Endothelial cell of umbilical vein (primary cell): ENCODE data around the gene DLG5. TPM values are rescaled to one million over a fixed set of nuclear protein-coding genes. Genes with fewer than 3 reads are reported as not detected.

ENCODE experiments used
- BruUV-seq: library from RNA; stranded (reverse); fragments of 400-500 nt; replicated peaks from 2 replicates; lab custom pipeline; 2021; lab: Mats Ljungman, UMichigan
- CTCF ChIA-PET: fragments of 300-600, 350-600 bp; sonication (Branson Sonifier 250); formaldehyde crosslinking; loops from one replicate; lab custom pipeline; 2021; ENCODE audit warnings: antibody characterized with exemption, inconsistent platforms; lab: Charles Lee
- POLR2A ChIA-PET: fragments of 300-600, 350-600 bp; sonication (Branson Sonifier 250); formaldehyde crosslinking; loops from one replicate; lab custom pipeline; 2021; ENCODE audit warnings: antibody characterized with exemption, inconsistent platforms; lab: Charles Lee
- DNase-seq: peaks from one replicate; pipeline ENCODE4 v3.0.0-alpha.2; 2011; ENCODE audit warnings: low read depth, low spot score
- FAIRE-seq: peaks from 2 replicates; lab custom pipeline; 2011; peaks lifted over from hg19 to GRCh38; lab: Jason Lieb, UNC
- H2AFZ ChIP-seq: 2 replicates; pipeline ENCODE4 v1.6.0; 2012; ENCODE audit warnings: low read depth, low read length, control low read depth, inconsistent platforms
- H3K27ac ChIP-seq: 2 replicates; pipeline ENCODE4 v1.5.1; 2011; ENCODE audit warnings: low read depth, mild to moderate bottlenecking, control low read depth, low read length, moderate library complexity; ENCODE audit not compliant: insufficient read depth
- H3K27me3 ChIP-seq, 2 experiments: 2 replicates each; pipeline versions ENCODE4 v1.6.0 to v1.6.1; 2011; ENCODE audit warnings: low read length in 2 of 2, mixed read lengths in 1 of 2; ENCODE audit not compliant: control insufficient read depth in 2 of 2, insufficient read depth in 2 of 2
- H3K36me3 ChIP-seq, 2 experiments: 2 replicates in 1 of 2; 3 replicates in 1 of 2; pipeline ENCODE4 v1.5.1; 2011; ENCODE audit warnings: low read length in 2 of 2, mild to moderate bottlenecking in 1 of 2, moderate library complexity in 1 of 2; ENCODE audit not compliant: control insufficient read depth in 2 of 2, insufficient read depth in 2 of 2; ENCODE audit errors: extremely low read depth in 1 of 2
- H3K4me1 ChIP-seq: 3 replicates; pipeline ENCODE4 v1.5.1; 2011; ENCODE audit warnings: mild to moderate bottlenecking, low read length; ENCODE audit not compliant: control insufficient read depth, insufficient read depth; ENCODE audit errors: extremely low read depth
- H3K4me2 ChIP-seq: 2 replicates; pipeline ENCODE4 v1.6.1; 2011; ENCODE audit warnings: low read length, control low read depth, mixed read lengths; ENCODE audit not compliant: insufficient read depth
- H3K4me3 ChIP-seq, 3 experiments: fragments of 200-600 bp in 1 of 3; sonication (generic), shearing (Covaris generic) in 1 of 3; replicated peaks in 1 of 3; 2 replicates each; pipeline ENCODE4 v1.5.1; 2011 to 2016; ENCODE audit warnings: control low read depth in 3 of 3, low read length in 3 of 3, mild to moderate bottlenecking in 2 of 3, inconsistent platforms in 1 of 3, low read depth in 1 of 3, moderate library complexity in 1 of 3; ENCODE audit not compliant: insufficient read depth in 1 of 3
- H3K79me2 ChIP-seq: 2 replicates; pipeline ENCODE4 v1.6.0; 2012; ENCODE audit warnings: low read length, inconsistent platforms; ENCODE audit not compliant: control insufficient read depth, insufficient read depth
- H3K9ac ChIP-seq: replicated peaks from 2 replicates; pipeline ENCODE3; 2011; ENCODE audit warnings: low read length, control low read depth; ENCODE audit not compliant: insufficient read depth; ENCODE audit errors: extremely low read depth
- H3K9me1 ChIP-seq: replicated peaks from 3 replicates; pipeline ENCODE4 v1.6.0; 2011; ENCODE audit warnings: mild to moderate bottlenecking, low read length; ENCODE audit not compliant: control insufficient read depth, insufficient read depth; ENCODE audit errors: extremely low read depth
- H3K9me3 ChIP-seq: replicated peaks from 2 replicates; pipeline ENCODE4 v1.5.1; 2012; ENCODE audit warnings: low read length, inconsistent platforms; ENCODE audit not compliant: control insufficient read depth, insufficient read depth
- H4K20me1 ChIP-seq: replicated peaks from 2 replicates; pipeline ENCODE3; 2011; ENCODE audit warnings: mild to moderate bottlenecking, low read length; ENCODE audit not compliant: control insufficient read depth, insufficient read depth; ENCODE audit errors: extremely low read depth
- CTCF ChIP-seq, 2 donors: IDR thresholded peaks; 1 replicate in 1 of 2; 2 replicates in 1 of 2; pipeline ENCODE4 v1.5.1; 2011; ENCODE audit warnings: low read length in 2 of 2, mild to moderate bottlenecking in 2 of 2, moderate library complexity in 2 of 2, control low read depth in 1 of 2, inconsistent platforms in 1 of 2, low read depth in 1 of 2; ENCODE audit not compliant: insufficient read depth in 1 of 2; ENCODE audit errors: extremely low read depth in 1 of 2
- EZH2 ChIP-seq: IDR thresholded peaks from 2 replicates; pipeline ENCODE4 v1.6.1; 2012; ENCODE audit warnings: borderline replicate concordance, low read depth, mild to moderate bottlenecking, moderate library complexity, low read length, inconsistent platforms; ENCODE audit not compliant: severe bottlenecking
- FOS ChIP-seq: IDR thresholded peaks from 2 replicates; pipeline ENCODE4 v1.6.1; 2011; ENCODE audit warnings: mild to moderate bottlenecking, low read length, moderate library complexity, borderline replicate concordance; ENCODE audit not compliant: insufficient read depth
- GATA2 ChIP-seq: IDR thresholded peaks from 2 replicates; pipeline ENCODE4 v1.7.0; 2011; ENCODE audit warnings: low read depth, mild to moderate bottlenecking, moderate library complexity, mixed read lengths, low read length; ENCODE audit not compliant: insufficient read length, insufficient read depth
- JUN ChIP-seq: IDR thresholded peaks from 2 replicates; pipeline ENCODE4 v1.6.1; 2011; ENCODE audit warnings: borderline replicate concordance, low read depth; ENCODE audit not compliant: insufficient read length, insufficient read depth
- MAX ChIP-seq: IDR thresholded peaks from 2 replicates; pipeline ENCODE4 v1.6.1; 2011; ENCODE audit not compliant: insufficient read depth, insufficient read length
- MYC ChIP-seq: IDR thresholded peaks from one replicate; pipeline ENCODE4 v1.6.1; 2011; ENCODE audit warnings: mild to moderate bottlenecking, low read depth, low read length
- POLR2A ChIP-seq: IDR thresholded peaks from 2 replicates; pipeline ENCODE4 v1.6.1; 2012; ENCODE audit warnings: low read depth, mild to moderate bottlenecking, control low read depth, low read length
- POLR2AphosphoS5 ChIP-seq: IDR thresholded peaks from 2 replicates; pipeline ENCODE4 v1.6.1; 2012; ENCODE audit warnings: low read depth, mild to moderate bottlenecking, control low read depth, low read length, moderate library complexity; ENCODE audit not compliant: insufficient read depth
- dilution Hi-C: fragments of 300-500 bp; cut with MboI; formaldehyde crosslinking; loops from one replicate; pipeline ENCODE4 v1.15.0; 2019; ENCODE audit warnings: low sequenced_read_pairs; ENCODE audit not compliant: extremely low pct_ligation_motif_present
- intact Hi-C: fragments of 100-400 bp; cut with micrococcal nuclease; formaldehyde crosslinking; loops from one replicate; pipeline ENCODE4 v1.10.0; 2022
- polyA plus RNA-seq, 4 experiments: library from polyadenylated mRNA; depleted of rRNA in 3 of 4; stranded (reverse) in 3 of 4; unstranded in 1 of 4; fragments of >200 nt; gene quantifications; 2 replicates each; pipeline versions ENCODE4 v1.2.1 to v1.2.3, GENCODE V29; 2011 to 2012; ENCODE audit warnings: missing spikeins in 1 of 4
- total RNA-seq: library from RNA; stranded (reverse); gene quantifications from 2 replicates; pipeline ENCODE4 v1.2.3, GENCODE V29; 2021

The DLG5 gene
- total and polyA plus RNA-seq, 2 donors (not counting 3 experiments of a cell fraction or from before 2014, with no cell fraction given), result 12.3 to 24.9 TPM

GRCh38 chr10:77922055-77922454 lies 4.5 kb downstream of the DLG5 start:
- Histone ChIP-seq H3K9me1 (no peaks in the 10 kb centered on the region), H3K4me3 (no peak overlapping the region), H3K27ac (no peak overlapping the region), H2AFZ (no peak overlapping the region), H3K79me2 (peaks cover 32% of the 10 kb centered on the region), H3K9ac (no peak overlapping the region), H3K4me1 (peaks cover 12% of the 10 kb centered on the region), H3K9me3 (no peaks in the 10 kb centered on the region), H3K27me3 (peaks cover 0 to under 1% of the 10 kb centered on the region in 2 experiments), H3K4me2 (no peak overlapping the region), H4K20me1 (no peaks in the 10 kb centered on the region), H3K36me3 (no peaks in the 10 kb centered on the region)
- ChIA-PET CTCF (interaction anchor here (1.9 kb wide), 1 partner anchor 32 kb away, joined by 4 read pairs; no protein-coding TSS in a partner anchor), POLR2A (interaction anchor here (0.5 kb wide), 1 partner anchor 12 kb away, joined by 5 read pairs; no protein-coding TSS in a partner anchor)
- no peak for FAIRE-seq
- no TSS peak for BruUV-seq
- dilution Hi-C loops (no loop called here), intact Hi-C loops (no loop called here)
- TF ChIP-seq POLR2AphosphoS5 (no peak), EZH2 (no peak), CTCF (IDR thresholded peaks at IDR 0.05; ENCODE audit: extremely low read depth in 1 of 2, insufficient read depth in 1 of 2, low read depth in 1 of 2, low read length in 2 of 2) (no peak), POLR2A (no peak), MAX (no peak), FOS (no peak), JUN (no peak), GATA2 (no peak), MYC (no peak)
- no peak for DNase-seq
